HG03103 (cell line): ENCODE data around the gene CFAP46.
"Not testable (repeated sequence)": the region's sequence is repeated elsewhere in the genome, so short reads cannot be mapped to it uniquely, and the experiment has no call there.

Source experiments
- ATAC-seq: cut with Tn5 transposase; IDR thresholded peaks from one replicate; pipeline ENCODE4 v1.9.1; 2021; ENCODE audit warnings: low read depth; ENCODE audit not compliant: unreplicated experiment

Gene CFAP46

DNA sequence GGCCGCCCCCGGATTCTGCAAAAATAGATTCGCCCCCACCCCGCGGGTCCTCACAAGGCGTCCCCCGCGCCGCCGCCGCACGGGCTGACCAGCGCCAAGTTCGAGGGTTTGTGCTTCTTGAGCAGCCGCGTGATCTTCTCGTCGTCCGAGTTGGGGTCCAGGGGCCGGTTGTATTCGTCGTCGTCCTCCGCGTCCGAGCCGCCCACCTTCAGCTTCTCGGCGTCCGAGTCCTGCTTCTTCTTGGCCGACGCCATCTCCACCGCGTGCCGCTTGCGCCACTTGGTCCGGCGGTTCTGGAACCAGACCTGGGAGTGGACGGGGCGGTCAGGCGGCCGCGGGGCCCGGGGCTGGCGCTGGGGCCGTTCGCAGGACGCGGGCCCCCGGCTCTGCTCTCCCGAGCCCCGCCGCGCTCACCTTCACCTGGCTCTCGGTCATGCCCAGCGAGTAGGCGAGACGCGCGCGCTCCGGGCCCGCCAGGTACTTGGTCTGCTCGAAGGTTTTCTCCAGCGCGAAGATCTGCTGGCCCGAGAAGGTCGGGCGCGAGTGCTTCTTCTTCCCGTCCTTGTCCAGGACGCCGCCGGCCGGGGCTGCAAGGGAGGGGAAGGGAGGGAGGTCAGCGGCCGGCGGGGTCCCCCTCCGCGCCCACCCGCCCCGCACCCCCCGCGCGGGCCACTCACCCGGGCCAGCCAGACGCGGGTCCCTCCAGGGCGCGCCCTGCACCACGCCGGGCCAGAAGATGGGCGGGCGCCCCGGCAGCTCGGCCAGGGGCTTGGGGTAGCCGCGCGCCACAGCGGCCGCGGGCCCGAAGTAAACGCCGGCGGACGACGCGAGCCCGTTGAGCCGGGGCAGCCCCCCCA, 157.3 kb downstream of the CFAP46 start:
- no peak for ATAC-seq

DNA sequence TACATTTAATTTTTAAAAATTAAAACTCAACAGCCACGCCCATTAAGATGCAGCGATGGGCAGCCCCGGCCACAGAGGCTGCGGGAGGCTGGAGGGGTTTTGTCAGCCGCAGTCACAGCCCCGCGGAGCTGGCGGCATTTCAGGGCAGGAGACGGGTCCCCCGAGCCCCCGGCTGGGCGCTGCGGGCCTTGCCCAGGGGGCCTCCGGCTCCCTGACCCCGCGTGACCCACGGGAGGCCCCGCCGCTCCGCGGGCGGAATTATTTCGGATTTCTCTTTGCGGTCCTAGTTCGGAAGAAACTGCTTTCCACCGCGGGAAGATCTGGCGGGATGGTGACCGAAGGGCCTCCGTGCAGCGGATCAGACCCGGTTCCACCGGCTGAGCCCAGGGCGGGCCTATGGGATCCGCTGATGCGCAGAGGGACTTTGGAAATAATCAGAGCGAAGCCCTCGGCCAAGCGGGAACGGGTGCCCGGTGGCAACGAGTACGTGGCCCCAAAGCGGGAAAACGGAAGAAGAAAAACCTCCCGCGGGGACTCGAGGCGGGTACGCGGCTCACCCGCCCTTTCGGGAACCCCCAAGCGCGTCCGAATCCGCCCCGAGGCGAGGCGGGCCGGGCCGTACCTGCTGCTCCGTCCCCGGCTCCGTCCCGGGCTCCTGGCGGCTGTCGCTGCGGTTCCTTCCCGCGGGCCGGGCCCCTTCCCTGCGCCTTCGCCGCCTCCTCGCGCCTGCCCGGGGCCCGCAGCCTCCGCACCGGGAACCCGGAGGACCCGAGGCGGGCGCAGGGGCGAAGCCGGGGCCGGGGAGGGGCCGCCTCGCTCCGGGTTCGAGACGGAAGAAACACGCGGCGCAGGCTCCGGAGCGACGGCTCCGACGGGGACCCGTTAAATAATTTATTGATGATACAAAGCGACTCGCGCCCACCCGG, 158.2 kb downstream of the CFAP46 start:
- no peak for ATAC-seq

DNA sequence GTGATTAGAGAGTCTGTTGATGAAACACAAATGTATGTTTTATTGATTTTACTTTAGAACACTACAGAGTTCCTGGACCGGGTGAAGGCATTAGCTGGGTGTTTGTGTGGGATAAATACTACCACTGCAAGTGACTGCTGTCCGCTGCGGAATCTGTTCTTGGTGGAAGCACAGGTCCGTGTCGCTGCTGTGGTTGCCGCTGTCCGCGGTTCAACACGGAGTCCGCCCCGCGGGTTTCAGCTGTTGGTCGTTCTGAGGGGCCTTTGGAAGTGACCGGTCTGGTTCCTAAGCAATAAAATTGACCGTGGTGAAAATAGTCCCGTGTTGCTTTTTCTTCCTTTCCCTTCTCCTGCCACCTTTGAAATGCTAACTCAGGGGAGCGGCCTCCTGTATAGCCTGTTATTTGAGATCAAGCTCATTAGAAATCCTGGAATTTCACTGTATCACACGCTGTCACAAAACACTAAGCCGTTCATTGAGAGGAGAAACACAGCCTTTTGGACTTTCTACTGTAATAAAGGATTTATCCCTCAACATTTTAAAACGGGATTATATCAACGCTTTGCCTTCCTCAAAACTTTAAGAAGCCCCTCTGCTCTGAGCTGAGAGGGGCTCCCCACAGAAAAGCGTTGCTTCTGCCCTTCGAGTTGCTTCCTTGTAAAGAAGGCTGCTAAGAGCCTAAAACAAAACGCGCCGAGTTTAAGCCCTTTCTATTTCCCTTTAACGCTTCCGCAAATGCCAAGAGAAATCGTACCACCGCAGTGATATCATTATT, 159.0 kb downstream of the CFAP46 start:
- no peak for ATAC-seq

DNA sequence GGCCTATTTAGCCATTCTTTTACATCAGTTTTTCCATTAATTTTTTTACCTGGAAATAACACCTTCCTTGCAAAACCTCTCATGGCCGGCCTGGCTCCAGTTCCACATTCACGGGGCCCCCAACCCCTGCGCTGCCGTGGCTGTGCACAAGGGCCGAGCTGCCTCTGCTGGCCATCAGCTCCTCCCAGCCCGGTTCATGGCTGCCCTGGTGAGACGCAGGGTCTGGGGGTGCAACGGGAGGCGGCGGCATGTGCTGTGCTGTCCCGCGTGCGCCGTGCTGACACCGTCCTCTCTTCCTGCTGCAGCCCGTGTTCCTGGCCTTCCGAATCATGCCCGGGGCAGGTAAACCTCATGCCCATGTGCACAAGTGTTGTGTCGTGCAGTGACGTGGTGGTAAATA, 160.8 kb downstream of the CFAP46 start:
- no peak for ATAC-seq

DNA sequence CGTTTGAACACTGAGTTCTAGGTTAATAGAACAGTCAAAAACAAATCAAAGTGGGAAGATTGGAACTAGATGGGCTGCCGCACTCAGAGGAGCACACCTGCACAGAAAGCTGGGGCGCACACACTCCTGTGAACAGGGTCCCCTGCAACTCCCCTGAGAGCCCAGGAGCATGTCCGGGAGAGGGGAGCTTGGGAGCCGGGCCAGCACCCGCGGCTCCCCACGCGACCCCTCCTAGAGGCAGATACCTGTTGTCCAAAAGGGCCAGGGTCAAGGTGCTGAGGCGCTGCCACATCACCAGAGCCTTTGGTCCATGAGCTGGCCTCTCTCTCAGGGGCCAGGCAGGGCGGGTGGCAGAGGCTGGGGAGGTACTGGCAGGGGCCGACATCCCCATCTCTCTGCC, 162.0 kb downstream of the CFAP46 start:
- ATAC-seq = no peak

DNA sequence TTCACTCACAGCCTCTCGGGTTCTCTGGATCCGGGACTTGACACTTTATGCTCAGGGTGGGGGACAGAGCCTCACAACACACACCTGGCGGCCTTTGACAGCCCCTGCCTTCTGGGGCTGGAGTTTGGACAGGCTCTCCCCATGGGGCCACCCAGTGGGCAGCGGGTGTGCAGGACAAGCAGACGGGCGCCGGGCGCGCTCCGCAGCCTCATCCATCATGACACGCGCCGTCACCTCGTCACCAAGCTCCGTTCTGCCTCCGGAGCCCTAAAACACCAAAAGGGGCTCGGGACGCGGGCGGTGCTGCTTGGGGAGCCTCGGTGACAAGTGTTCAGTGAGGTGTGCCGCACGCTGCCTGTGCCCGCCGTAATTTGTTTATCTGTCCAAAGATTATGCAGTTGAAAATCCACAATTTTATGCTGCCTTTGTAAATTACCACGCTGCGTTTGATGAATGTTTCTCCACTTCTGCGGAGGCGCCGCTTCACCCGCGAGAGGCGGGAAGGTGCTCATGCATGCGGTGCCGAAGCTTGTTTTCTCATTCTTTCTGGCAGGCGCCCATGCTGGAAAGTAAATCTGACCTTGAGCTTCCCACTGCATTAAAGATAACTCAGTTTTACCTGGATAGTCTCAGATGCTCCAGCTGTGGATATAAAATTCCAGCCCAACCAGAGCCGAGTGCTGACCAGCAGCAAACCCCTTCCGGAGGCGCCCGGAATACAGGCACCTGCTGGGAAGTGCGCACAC, 162.6 kb downstream of the CFAP46 start:
- no peak for ATAC-seq

DNA sequence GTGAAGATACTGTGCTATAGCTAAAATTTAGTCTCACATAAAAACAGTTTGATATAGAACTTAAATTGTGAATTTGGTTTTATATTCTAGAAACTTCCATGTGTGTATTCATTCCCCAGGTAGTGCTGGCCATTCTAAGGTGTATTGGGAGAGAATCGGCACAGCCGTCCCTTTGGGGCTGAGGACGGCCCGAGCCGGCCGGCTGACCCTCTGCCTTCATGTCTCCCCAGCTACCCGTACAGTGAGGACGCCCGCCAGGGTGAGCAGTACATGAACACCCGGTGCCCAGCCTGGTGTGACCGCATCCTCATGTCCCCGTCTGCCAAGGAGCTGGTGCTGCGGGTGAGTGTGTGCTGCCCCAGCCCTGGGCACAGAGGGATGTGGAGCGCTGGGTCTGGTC, 164.9 kb downstream of the CFAP46 start:
- ATAC-seq = no peak

DNA sequence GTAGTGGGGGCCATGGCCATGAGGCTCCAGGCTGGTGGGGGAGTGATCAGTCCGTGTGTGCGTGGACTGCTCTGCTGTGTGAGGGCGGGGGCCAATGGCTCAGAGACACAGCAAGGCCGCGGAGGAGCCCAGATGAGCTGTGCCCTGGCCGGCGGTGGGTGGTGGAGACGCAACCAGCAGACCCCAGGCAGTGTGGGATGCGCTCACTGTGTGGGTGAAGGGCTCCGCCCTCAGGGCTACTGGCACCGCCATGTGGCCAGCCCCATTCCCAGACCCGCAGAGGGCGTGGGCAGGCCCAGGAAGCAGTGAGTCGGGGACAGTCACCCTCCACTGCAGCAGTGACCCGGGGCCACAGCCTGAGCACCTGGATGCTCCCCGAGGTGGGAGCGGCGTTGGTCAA, 165.5 kb downstream of the CFAP46 start:
- no peak for ATAC-seq

DNA sequence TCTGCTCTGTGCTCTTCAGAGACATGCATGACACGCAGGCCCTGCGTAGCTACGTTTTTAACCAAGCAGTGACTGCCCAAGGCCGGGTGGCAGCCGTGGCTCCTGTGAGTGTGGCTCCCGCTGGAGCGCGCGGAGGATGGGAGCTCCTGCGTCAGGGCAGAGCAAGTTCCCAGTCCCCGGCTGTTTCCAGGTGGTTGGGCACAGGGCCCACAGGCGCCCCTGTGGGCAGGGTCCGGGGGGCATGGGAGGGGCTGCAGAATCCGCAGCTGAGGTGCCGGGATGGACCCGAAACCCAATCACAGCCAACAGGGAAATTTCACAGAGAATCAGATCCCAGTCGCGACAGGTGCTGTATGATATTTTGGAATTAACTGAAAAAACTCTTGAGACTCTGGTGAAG, 166.2 kb downstream of the CFAP46 start:
- ATAC-seq = no peak

DNA sequence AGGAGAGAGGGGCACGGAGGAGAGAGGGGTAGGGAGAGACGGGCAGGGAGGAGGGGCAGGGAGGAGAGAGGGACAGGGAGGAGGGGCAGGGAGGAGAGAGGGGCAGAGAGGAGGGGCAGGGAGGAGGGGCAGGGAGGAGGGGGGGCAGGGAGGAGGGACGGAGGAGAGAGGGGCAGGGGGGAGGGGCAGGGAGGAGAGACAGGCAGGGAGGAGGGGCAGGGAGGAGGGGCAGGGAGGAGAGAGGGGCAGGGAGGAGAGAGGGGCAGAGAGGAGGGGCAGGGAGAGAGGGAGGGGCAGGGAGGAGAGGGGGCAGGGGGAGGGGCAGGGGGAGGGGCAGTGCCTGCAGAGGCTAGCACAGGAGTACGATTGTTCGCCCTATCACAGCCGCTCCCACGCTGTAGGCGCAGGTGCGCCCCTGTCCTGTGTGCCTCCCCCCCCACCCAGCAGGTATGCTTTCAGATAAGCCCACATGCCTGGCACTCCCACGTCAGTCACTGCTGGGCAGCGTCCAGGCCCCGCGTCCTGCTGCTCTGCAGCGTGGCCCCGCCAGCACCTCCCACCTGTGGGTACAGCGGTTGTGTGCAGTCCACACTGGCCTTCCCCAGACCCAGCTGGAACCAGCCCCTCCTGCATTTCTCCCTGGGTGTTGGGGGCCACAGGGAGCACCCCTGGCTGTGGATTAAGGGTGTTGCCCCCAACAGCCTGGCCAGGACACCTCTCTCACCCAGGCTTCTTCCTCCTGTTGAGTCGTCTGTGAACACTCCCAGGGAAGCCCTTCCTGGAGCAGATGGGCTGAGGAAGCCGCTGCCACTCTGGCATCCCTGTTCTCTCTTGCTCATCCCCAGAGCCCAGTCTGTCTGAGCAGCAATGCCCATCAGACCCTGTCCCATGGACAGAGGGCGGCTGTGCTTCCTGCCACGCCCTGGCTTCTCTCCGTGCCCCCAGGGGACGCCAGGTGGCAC, 167.2 kb downstream of the CFAP46 start:
- no peak for ATAC-seq

DNA sequence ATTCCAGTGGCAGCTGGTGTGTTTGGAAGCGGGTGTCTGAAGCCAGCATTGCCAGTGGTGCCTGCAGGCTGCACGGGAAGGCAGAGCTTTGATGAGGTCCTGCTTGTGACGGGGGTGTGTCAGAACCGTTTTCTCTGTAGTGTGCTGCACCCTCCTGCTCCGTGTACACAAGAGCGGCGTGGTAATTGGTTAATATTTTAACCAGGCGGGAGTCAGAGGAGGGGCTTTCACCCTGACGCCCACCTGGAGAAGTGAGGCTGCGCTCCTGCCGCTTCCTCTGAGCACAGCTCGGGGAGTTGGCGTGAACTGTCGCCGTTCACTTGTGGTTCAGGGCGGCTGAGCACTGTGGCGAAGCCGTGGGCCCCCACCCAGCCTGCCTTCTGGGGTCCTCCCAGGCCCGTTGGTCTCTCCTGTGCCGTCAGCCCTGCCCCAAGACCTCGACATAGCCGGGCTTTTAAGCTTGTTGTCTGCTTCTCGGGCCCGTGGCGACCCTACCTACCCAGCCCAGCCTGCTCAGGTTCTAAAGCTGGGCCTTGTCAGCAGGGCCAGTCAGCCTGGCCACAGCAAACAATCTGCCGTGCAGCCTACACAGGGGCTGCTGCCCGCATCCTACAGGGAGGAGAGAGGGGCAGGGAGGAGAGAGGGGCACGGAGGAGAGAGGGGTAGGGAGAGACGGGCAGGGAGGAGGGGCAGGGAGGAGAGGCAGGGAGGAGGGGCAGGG, 168.0 kb downstream of the CFAP46 start:
- no peak for ATAC-seq

DNA sequence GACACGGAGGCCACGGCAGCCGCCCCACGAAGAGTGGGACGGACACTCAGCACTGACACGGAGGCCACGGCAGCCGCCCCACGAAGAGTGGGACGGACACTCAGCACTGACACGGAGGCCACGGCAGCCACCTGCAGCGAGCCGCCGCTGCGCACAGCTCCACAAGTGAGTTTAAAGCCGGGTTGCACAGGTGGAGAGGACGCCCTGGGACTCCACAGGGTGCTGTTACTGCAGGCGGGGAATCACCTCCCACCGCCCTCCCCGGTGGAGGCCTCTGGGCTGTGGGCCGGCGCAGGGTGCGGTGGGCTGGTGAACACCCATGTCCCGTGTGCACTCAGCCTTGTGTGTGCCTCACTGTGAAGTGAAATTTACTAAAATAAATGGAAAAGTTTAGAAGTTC, 169.6 kb downstream of the CFAP46 start:
- not testable (repeated sequence) for ATAC-seq

DNA sequence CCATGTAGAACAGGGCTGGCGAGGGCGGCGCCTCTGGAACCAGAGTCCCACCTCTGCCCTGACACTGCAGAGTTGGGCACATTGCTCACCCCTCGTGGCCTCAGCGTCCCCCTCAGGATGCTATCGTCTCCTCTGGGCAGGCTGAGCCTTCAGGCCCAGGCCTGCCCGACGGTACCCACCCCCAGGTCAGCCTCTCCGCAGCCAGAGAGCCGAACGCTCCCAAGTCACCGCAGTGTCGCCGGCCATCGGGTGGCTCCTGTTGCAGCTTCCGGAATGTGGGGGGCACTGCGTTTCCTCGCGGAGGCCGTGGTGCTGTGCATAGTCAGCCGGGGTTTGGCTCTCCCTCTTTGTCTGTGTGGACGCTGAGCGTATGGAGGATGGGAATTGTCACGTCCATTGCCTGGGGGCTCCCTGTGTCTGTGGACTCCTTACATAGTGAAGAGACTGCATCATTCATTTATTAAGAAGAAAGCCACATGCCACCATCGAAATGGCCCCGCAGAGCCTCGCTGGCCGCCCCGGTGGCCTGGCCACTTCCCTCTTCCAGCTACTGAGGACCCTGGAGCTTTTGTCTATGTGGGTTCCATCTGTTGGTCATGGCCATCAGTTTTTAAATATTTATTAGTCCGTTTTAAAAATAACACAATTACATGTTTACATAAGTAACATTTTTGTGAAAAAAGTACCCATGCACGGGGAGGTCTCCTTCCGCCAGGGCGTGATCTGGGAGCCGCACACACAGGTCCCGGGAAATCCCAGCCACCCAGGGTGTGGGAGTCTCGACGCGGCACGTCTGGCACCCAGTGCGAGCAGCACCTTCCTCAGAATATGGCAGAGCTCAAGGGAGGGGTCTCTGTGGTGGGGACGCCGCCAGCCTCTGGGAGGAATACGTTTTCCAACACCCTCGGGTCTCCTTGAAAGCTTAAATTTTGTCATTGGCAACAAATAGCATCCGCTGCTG, 172.0 kb downstream of the CFAP46 start:
- no peak for ATAC-seq

DNA sequence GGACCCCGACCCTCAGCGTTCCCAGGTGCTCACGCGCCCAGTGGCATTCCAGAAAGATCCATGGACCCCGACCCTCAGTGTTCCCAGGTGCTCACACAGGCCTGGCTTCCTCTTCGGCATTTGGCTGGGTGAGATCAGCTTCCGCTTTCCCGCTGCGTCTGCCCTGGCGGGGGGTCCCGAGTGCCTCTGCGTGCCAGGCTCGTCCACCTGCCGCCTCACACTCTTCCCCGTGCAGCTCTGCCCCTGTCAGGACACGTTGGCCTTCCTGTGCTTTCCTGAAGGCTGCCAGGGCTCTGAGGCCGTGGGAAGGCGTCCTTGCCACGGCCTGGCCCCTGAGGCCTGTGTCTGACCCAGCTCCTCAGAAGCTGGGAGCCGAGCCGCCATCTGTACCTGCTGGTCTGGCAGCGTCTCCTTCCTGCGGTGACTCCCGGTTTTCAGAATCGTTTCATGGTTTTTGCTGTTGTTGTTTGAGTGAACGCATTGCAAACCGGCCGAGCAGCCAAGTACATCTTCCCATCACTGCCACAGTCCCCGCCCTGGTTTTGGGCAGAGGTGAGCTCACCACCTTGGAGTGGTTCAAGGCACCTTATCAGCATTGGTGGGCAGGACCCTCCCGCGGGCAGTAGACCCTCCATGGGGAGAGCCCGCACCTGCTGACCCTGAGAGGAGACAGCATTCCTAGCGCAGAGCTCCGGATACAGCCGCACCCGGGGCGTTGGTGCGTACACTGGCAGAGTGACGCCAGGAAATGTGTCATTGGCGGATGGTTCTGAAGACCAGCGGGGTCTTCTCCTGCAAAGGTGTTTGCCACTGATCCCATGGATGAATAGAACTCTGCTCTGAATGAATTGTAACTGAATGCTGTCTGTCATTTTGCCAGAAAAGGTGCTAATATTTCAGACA, 173.8 kb downstream of the CFAP46 start:
- ATAC-seq = no peak

DNA sequence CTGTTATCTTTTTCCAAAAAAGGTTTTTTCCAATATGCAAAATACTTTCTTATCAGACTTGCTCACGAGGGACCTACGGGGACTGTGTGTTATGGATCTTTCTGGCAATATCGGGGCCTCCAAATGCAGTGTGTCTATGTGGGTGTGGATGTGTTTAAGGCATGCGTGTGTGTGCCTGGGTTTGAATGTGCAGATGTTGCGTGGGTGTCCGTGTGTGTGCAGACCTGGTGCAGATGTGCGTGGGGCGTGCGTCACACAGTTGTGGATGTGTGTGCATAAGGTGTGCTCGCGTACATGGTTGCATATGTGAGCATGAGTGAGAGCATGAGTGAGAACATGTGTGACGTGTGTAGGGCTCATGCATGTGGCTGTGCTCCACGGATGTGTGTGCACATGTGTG, 176.1 kb downstream of the CFAP46 start:
- ATAC-seq = no peak

DNA sequence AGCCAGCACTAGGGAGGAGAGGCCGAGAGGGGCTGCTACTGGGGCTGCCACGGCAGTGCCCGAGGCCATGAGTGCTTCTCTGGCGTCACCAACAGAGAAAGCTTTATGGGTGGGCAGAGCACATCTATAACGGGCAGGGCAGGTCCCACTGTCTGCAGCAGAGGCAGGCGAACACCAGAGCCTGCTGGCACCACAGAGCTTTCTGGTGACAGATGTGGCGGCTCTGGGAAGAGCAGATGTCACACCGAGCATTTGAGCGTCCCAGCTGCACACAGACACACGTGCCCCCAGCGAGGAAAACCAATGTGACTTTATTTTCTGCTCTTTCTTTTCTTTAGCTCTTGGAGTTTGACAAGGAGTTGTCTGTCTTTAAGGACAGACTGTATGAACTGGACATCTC, 176.9 kb downstream of the CFAP46 start:
- no peak for ATAC-seq
